DND-41 (cell line): ENCODE data around the gene C6orf52.

Source experiments
- CTCF ChIP-seq: IDR thresholded peaks from 2 replicates; pipeline ENCODE4 v1.5.1; 2012; ENCODE audit warnings: borderline replicate concordance, low read length, moderate library complexity, mild to moderate bottlenecking; ENCODE audit not compliant: poor library complexity, severe bottlenecking; ENCODE audit errors: extremely low read depth
- EZH2 ChIP-seq: IDR thresholded peaks from 3 replicates; pipeline ENCODE4 v1.6.1; 2012; ENCODE audit warnings: borderline replicate concordance, low read depth, mild to moderate bottlenecking, moderate library complexity, low read length, inconsistent platforms; ENCODE audit not compliant: severe bottlenecking

- TF ChIP-seq CTCF (no peak), EZH2 (no peak)
Observed at GRCh38 chr6:10662207-10662606, 32.2 kb downstream of the C6orf52 start.
